NCI-H526 treated with DMSO at 0.1 percent for 48 hours (cell line): ENCODE data around the gene KRT3.
"Not testable (repeated sequence)": the region's sequence is repeated elsewhere in the genome, so short reads cannot be mapped to it uniquely, and the experiment has no call there.

ENCODE experiments used
- DNase-seq: peaks from one replicate; lab custom pipeline; 2025; lab: John Stamatoyannopoulos, UW

Gene KRT3

GRCh38 chr12:52798003-52798670, 2.2 kb upstream of the KRT3 start:
- no peak for DNase-seq

GRCh38 chr12:52797529-52797894, 1.6 kb upstream of the KRT3 start:
- DNase-seq = no peak

DNA sequence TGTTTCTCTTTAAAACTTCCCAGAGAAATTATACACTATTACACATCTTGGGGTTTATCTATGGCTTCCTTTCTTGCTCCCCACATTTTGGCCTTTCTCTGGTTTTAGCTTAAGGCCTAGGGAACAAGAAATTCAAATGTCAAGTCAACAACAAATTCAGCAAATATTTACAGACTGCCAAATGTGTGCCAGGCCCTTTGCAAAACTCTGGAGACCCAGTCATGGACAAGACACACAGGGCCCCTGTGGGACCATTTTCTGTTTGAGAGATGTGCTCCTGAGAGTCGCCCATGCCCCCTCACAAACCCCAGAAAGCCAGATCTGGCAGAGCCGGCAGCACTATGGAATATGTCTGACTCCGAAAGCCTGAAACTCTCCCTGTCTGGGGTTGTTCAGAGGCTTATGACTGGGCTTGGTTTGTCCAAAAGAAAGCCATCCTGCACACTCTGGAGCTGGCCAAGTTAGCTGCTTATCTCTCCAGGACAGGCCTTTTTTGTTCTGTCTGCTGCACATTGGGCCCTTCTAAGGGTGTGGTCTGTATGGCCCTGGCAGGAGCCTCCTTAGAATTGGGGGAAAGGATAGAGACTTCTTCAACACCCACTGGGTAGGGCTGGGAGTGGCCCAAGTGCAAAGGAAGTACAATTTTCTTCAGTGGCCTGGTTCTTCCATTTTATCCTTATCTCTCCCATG, 1.1 kb upstream of the KRT3 start:
- no peak for DNase-seq

DNA sequence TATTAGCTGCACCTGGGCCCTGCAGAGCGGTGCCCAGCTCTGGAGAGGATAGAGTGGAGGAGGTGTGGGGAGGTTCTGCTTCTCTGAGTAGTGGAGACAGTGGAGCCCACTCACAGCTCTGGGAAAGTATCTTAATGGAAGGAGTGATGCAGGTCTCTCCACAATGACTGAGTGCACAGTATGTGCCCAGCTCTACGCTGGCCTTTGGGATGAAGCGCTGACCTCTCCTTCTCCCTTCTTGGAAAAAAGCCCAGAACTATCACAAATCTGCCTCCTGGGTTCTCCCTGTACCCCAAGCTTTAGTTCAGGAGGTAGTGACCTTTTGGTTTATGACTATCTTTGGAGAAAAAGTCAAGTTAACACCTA, 495 bp upstream of the KRT3 start:
- no peak for DNase-seq

GRCh38 chr12:52795332-52795674, 614 bp downstream of the KRT3 start:
- not testable (repeated sequence) for DNase-seq

GRCh38 chr12:52794479-52795331, 1.2 kb downstream of the KRT3 start:
- no peak for DNase-seq

DNA sequence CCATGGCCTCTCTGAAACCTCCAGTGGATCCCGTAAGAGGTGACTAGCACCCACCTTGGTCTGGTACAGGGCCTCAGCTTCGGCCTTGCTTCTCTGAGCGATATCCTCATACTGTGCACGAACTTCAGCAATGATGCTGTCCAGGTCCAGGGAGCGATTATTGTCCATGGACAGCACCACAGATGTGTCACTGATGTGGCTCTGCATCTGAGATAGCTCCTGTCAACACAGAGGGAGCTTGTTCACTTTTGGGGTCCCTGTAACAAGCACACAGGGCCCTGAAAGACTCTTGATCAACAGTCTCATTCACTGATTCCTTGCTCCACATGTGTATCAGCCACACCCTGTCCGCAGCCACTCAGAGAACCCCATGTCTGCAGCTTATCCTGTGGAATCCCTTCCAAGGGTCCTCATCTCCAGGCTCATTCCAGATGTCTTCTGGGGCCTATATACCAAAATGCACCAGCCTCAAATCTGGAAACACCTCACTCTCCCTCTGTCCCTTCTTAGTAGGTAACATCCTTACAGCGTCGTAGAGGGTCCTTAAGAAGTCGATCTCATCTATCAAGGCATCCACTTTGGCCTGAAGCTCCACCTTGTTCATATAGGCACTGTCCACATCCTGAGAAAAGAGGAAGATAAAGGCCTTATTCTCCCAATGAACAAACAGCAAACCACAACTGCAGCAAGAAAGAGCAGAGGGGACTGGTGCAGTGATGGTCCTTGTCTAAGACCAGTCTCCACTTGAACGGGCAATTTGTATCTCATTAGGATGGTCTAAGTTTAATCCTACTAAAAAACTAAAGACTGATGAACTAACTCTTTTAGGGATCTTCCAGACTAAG, 3.5 kb downstream of the KRT3 start:
- no peak for DNase-seq

DNA sequence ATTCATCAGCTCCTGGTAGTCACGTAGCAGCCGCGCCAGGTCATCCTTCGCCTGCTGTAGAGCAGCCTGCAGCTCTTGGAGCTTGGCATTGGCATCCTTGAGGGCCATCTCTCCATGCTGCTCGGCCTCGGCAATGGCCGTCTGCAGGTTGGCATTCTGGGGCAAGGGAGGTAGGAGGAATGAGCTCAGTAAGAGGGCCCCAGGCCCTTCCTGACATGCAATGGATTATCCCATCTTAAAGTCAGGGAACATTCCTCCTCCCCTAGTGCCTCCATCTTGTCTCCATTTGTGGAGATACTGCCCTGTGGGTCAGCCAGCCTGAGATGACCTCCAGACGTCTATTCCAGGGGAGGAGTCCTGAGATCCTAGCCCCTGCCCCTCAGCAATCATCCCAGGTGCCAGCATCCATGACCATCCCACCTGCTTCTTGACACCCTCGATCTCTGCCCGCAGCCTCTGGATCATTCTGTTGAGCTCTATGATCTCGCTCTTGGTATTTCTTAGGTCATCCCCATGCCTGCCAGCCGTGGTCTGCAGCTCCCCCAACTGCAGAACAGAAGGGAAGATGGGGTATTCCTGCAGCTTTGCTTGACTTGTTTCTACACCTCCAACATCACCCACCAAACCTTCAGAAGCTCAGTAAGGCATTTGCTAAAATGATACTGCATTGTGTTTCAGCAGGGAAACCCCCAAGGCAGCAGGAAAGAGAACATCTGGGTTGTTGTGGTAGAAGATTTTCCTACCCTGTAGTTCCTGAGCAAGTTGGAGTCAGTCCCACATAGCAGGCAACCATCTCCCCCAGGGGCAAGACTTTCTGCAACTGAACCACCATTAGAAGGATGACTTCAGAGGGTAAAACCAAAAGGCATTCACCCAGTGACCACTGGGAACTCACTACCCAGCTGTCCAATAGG, 4.4 kb downstream of the KRT3 start:
- no peak for DNase-seq

DNA sequence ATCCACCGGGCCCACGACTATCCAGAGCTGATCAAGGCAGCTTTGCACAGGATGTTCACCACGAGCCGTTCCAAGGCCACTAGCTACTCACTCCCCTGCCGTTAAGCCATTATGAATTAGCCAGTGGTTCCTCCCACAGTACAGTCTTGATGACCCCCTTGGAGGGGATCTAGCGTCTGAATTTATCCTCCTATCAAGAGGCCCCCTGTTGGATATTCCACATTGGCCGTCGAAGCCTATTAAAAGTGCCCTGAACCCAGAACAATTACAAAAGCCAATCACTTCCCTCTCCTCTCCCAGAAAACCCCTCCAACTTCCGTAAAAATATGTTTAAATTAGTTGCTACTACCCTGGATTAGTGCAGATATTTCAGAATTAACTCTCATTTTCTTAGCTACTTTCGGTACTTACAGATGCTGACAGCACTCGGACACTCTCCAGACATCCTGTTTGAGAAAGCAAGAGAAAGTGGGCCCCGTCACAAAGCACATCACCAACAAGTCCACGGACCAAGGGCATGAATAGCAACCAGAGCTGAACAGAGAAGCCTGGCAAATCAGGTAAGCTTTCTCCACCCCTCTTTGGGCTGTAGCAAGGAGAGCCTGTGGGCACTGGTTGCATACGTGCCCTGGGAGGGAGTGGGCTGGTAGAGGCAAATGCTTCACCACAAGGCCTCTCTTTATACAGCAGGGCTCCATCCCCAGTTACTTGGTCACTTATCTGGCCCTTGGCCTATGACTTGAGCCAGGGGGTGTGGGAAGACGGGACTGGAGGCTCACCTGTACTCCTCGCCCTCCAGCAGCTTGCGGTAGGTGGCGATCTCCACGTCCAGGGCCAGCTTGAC, 5.3 kb downstream of the KRT3 start:
- DNase-seq = no peak

- DNase-seq = no peak
Observed at GRCh38 chr12:52789637-52790426, 6.1 kb downstream of the KRT3 start.

DNA sequence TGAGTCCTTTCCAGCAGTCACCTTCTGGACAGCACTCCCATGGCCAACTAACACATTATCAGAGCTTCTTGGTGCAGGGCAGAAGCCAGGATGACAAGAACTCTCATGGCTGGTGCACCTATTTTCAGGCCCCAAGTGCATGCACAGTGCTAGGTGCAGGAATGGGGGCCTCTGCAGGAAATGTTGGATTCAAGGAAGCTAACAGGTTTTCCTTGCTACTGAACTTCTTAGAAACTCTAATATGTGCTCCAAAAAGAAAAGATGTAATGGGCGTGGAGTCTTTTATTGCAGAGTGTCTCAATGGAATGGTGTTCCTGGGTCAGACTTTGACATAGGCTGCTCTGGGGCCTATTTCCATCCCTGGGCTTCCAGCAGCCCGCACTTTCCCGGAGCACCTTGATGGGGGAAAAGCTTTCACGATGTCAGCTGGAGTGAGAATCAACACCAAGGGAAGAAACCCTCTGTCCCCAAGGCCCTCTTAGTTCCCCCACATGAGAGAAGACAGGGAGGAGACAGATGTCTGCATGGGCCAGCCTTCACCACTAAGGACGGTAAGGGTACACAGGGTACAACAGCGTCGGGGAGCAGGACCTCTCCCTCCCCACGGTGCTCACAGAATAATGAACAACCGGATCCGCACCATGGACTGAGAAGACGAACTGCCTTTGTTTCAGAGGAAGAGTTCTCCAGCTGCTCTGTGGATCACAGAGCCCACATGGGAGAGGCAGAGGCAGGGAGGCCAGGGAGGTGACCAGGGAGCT, 6.9 kb downstream of the KRT3 start:
- DNase-seq = no peak

DNA sequence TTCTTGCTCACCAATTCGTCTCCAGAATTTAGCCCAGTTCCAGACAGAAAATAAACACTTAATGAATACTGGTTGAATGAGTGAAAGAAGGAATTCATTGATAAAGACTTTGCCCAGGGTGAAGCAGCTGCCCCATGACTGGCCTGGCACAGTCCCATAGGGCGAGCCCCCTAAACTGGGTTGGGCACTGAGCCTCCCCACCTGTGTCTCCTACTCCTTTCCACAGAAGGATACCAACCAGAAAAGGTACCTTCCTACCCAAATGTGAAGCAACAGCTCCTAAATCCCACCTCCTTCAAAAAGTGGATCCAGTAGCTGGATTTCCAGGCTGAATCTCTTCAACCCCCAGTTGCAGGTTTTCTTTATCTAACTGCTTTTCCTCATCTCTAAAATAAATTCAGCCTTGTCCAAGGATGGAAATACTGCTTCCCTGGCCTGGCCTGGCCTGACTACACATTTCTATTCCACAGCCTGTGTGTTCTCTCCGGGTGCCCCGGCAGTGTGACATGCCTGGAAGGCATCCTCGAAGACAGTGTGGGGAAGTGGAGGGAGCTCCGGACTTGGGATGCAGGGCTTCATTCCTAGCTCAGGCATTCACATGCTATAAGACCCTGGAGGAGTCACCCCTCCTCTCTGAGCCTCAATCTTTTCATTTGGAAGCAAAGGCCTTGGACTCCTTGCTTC, 7.6 kb downstream of the KRT3 start:
- no peak for DNase-seq

DNA sequence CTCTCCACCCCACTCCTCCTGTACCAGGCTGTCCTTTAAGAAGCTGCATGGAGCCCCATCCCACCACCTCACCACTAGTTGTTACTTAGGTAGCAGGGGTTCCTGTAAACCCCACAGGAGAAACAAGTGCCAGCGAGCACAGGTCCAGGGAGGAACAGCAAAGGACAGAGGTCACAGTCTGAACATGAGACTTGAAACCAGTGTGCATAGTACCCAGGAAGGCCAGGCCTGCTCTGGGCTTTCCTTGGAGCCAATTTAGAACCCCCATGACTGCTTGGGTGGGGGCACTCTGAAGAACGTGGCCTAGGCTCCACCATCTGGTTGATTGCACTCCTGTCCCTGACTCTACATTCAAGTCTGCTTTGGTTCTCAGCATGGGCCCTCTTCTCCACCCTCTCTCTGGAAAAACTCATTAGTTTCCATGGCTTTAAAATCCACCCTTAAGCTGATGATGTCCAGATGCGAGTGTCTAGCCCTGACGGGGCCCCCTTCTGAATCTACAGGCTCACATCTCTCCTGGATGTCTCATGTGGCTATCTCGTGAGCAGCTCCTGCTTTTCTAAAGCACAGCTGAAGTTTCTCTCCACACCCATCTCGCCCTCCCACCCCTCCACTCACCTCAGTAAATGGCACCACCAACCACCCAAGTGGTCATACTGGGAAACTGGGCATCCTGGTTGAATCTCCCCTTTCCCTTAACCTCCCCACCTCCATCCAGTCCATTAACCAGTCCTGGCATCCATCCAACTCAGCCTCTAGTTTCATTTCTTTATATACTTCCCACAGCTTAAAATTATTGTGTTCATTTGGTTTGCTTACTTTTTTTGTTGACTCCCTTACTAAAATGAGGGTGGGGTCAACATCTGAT, 8.4 kb downstream of the KRT3 start:
- no peak for DNase-seq

- no peak for DNase-seq
Observed at GRCh38 chr12:52784909-52785308, 11.0 kb downstream of the KRT3 start.

DNA sequence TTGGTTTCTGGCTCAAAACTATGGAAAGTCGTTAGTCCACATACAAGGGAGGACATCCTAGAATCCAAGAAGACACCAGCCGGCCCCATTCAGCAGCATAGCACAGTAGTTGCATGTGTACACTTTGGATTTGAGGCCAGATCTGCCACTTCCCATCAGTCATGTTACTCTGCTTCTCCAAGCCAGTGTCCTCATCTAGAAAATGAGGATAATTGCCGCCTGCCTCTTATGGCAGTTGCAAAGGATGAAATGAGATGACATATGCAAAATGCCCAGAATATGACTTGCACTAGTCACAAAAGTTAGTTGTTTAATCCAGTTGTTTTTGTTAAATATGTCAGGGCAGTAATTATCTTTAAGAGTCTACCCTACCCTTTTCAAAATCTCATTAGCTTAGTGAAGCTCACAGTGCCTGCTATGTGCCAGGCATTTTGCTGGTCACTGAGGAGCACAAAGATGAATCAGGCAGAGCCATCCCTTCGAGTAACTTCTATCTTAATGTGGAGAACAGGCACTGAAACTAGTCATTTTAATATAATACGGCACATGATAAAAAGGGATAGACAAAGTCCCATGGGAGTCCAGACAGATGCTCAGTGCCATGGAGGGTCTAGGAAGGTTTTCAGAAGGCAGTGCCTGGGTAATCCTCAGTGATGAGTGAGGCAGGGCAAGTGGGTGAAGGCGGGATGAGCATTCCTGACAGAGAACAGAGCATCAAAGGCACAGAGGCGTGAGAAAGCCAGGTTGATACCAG, 12.2 kb downstream of the KRT3 start:
- DNase-seq = no peak

GRCh38 chr12:52782502-52782901, 13.4 kb downstream of the KRT3 start:
- no peak for DNase-seq
